IPS-18a (cell line): ENCODE measurements around the gene RARA.

Source experiments
- H3K27ac ChIP-seq: one replicate; pipeline ENCODE4 v1.5.1; 2013; ENCODE audit warnings: low read length
- H3K27me3 ChIP-seq: one replicate; pipeline ENCODE4 v1.6.1; 2013; ENCODE audit warnings: mild to moderate bottlenecking, low read length; ENCODE audit not compliant: control insufficient read depth, insufficient read depth
- H3K36me3 ChIP-seq: one replicate; pipeline ENCODE4 v1.6.1; 2013; ENCODE audit warnings: low read depth, low read length; ENCODE audit not compliant: control insufficient read depth
- H3K4me1 ChIP-seq: one replicate; pipeline ENCODE4 v1.6.1; 2013; ENCODE audit warnings: low read depth, low read length; ENCODE audit not compliant: control insufficient read depth
- H3K4me3 ChIP-seq: one replicate; pipeline ENCODE4 v1.5.1; 2013; ENCODE audit warnings: low read length
- H3K9ac ChIP-seq: one replicate; pipeline ENCODE4 v1.6.1; 2013; ENCODE audit warnings: mild to moderate bottlenecking, low read length, moderate library complexity
- H3K9me3 ChIP-seq: one replicate; pipeline ENCODE4 v1.6.1; 2013; ENCODE audit warnings: low read depth, low read length; ENCODE audit not compliant: control insufficient read depth

Gene RARA

DNA sequence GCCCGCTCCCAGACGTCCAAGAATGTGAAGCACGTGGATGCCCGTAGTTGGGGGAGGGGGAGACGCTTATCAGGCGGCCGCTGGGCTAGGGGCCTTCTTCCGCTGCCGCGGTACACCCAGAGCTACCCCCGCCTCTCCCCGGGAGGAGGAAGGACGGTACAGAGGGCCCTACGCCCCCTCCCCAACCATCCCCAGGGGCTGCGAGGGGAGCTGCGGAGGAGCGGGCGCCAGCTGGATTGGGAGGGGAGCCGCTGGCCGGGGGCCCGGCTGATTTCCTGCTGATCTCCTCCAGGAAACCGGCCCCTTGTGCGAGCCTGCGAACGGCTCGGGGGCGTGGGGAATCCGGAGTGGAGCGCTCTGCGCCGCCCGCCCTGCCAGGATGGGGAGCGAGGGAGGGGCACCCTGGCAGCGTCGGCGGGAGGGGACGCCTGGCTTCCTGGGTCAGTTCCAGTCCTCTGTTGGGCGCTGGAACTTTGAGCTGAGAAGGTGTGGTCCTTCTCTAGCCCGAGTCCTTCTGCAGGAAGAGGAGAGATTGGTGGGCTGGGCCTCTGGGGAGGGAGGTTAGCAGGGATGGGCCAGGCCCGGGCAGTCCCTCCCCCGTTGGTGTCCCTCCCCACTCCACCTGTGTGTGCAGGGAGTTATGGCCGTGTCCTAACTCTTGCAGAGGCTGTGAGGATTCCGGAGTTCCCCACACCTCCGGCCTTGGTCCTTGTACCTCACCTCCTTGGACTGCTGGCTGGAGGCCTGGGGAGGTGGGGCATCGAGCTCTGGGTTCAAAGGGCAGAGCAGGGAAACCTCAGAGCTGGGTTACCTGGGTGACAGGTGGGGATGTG, 36.4 kb downstream of the RARA start:
- Histone ChIP-seq H3K9ac (peak overlapping the region; percentile 31), H3K36me3 (no peaks in the 10 kb centered on the region), H3K27ac (no peak overlapping the region), H3K27me3 (peaks cover 87% of the 10 kb centered on the region), H3K4me1 (peaks cover 49% of the 10 kb centered on the region), H3K9me3 (no peaks in the 10 kb centered on the region), H3K4me3 (peak overlapping the region; percentile 53)

GRCh38 chr17:40345994-40346764, 37.2 kb downstream of the RARA start:
- no peaks in the 10 kb centered on the region for H3K9me3 ChIP-seq
- H3K27ac ChIP-seq = no peak overlapping the region
- H3K36me3 ChIP-seq = no peaks in the 10 kb centered on the region
- peaks cover 49% of the 10 kb centered on the region for H3K4me1 ChIP-seq
- no peak overlapping the region for H3K9ac ChIP-seq
- H3K27me3 ChIP-seq = peaks cover 82% of the 10 kb centered on the region
- peak overlapping the region; percentile 53 for H3K4me3 ChIP-seq

DNA sequence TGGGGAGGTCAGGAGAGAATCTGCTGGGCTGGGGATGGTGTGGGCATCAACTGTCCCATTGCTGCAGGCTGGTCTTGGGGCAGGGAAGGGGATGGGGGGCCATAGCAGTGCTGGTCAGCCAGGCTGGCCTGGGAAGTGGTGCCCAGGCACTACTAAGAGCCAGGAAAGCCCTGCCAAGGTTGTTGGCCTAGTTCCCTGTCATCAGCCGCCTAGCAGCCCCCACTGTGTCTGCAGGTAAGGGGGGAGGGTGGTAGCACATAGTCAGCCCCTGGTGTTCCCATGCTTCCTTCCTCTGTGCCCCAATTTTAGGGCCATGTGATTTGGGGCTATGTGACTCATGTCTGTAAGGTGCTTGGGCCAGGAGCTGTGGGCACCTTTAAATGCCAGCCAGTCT, 37.8 kb downstream of the RARA start:
- no peaks in the 10 kb centered on the region for H3K9me3 ChIP-seq
- peaks cover 80% of the 10 kb centered on the region for H3K27me3 ChIP-seq
- H3K4me1 ChIP-seq = peaks cover 49% of the 10 kb centered on the region
- no peak overlapping the region for H3K27ac ChIP-seq
- H3K9ac ChIP-seq = no peak overlapping the region
- H3K4me3 ChIP-seq = peak overlapping the region; percentile 4
- no peaks in the 10 kb centered on the region for H3K36me3 ChIP-seq

DNA sequence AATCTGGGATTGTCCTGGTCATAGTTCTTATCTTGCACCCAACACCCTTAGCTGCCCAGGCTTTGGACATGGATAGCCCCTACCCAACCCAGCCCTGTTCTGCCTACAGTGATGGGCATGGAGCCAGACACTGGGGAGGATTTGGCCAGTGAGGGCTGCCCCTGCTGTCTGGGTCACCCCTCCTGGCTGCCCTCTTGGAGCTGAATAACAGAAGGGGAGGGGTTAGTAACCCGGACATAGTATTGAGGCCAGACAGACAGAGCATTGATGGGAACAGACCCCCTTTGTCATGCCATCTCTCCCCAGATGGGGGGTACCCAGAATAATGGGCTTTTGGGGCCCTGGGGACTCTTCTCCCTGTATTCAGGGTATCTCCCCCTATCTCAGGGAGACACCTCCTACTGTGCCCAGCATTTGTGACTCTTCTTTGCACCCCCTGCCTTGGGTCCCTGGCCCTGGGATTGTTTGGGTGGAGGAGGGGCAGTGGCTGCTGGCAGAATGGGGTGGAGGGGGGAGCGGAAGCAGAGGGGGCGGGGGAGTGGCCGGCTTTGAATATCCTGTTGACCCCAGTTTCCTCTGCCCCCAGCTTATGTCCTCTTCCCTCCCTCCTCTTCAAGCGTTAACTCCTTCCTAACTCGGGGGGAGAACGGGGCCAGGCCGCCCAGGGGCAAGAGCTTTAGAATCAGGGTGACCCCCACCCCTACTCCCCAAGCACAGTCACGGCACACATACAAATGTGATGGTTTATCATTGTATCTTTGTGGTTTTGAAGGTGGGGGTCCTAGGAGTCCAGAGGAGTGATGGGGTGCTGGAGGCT, 38.5 kb downstream of the RARA start:
- Histone ChIP-seq H3K27ac (no peak overlapping the region), H3K27me3 (peaks cover 75% of the 10 kb centered on the region), H3K9ac (no peak overlapping the region), H3K4me1 (peaks cover 49% of the 10 kb centered on the region), H3K36me3 (no peaks in the 10 kb centered on the region), H3K9me3 (no peaks in the 10 kb centered on the region), H3K4me3 (peak overlapping the region; percentile 34)

GRCh38 chr17:40348136-40348504, 39.1 kb downstream of the RARA start:
- Histone ChIP-seq H3K9ac (no peak overlapping the region), H3K4me1 (peaks cover 43% of the 10 kb centered on the region), H3K4me3 (peak overlapping the region; percentile 34), H3K27ac (no peak overlapping the region), H3K36me3 (no peaks in the 10 kb centered on the region), H3K9me3 (no peaks in the 10 kb centered on the region), H3K27me3 (peaks cover 70% of the 10 kb centered on the region)

DNA sequence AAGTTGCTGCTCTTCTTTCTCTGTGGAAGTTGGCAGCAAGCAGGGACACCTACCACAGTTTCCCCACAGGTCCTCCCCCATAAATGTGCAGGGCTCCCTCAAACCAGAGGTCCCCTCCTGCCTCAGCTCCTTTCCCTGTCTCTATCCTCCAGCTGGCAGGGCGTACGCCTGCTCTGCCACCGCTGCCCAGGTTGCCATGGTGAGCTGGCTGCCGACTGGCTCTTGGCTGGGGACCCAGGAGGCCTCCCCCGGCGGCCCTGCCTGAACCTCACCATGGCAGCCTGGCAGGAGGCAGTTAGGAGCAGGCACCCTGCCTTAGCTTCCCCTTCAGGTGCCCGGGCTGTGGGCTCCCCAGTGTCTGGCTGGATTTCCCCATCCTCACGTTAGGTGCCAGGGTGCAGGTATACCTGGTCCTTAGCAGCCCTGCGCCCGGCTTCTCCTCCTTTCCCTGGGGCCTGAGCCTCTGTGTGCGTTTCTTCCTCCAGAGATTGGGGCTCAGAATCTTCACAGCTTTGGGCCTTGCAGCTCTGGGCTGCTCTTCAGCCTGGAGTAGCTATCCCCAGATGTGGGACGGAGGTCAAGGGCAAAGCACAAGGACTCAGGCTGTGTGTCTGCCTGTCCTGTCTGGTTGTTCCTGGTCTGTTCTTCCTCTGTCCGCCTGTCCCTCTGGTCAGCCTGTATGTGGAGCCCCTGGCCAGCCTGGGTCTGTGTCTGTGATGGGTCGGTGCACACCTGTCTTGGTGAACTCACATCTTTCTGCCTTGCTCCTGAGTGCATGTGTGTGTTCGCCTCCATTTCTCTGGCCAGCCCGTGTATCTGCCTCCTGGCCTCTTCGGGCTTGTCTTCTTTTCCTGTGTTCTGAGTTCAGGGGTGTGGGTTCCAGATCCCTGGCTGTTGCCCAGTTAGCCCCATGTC, 39.8 kb downstream of the RARA start:
- Histone ChIP-seq H3K4me3 (no peak overlapping the region), H3K4me1 (peaks cover 41% of the 10 kb centered on the region), H3K27ac (no peak overlapping the region), H3K36me3 (no peaks in the 10 kb centered on the region), H3K9me3 (no peaks in the 10 kb centered on the region), H3K27me3 (peaks cover 63% of the 10 kb centered on the region), H3K9ac (no peak overlapping the region)

DNA sequence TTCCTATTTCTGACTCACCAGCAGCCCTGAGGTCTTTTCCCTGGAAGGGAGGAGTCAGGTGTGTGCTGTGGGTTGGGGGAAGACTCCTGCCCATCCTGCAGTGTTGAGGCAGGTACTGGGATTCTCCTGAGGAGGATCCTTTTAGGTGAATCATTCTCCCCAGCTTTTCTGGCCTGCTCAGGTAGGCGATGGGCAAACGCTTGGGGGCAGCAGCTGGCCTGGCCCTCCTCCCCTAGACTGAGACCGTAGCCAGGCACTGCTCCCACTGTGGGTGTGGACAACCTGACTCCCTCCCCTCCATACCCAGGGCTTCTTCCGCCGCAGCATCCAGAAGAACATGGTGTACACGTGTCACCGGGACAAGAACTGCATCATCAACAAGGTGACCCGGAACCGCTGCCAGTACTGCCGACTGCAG, 40.5 kb downstream of the RARA start:
- Histone ChIP-seq H3K4me3 (no peak overlapping the region), H3K36me3 (no peaks in the 10 kb centered on the region), H3K9ac (no peak overlapping the region), H3K27ac (no peak overlapping the region), H3K9me3 (no peaks in the 10 kb centered on the region), H3K27me3 (peaks cover 56% of the 10 kb centered on the region), H3K4me1 (peaks cover 35% of the 10 kb centered on the region)

DNA sequence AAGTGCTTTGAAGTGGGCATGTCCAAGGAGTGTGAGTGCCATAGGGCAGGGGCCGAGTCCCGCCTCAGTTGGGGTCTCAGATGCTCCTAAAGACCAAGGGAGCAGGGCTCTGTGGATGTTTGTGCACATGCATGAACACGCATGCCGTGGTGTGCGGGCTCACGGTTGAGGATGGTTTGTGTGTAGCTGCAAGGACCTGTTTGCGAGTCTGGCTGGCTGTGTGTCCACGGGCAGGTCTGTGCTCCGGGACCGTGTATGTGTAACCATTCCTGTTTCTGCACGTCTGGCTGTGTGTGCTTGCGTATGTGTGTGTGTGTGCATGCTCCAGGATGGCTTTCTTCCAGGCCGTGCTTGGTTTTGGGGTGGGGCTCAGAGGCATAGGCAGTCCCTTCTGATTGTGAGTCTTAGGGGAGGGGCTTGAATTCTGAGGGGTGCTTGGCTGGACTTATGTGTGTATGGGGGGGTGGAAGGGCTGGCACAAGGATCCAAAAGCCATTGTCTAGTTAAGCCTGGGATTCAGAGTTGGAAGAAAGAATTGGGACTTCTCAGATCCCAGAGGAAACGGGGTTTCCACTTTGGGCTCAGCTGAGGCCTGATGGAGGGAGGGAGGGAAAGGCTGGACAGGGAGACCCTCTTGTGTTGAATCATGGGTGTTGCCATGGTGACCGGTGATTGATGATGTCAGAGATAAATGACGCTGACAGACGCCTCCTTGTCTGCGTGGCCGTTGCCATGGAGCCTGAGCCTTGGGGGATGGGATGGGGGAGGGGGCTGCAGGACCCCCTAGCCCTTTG, 41.1 kb downstream of the RARA start:
- Histone ChIP-seq H3K9me3 (no peaks in the 10 kb centered on the region), H3K4me1 (peaks cover 34% of the 10 kb centered on the region), H3K36me3 (no peaks in the 10 kb centered on the region), H3K27ac (no peak overlapping the region), H3K9ac (no peak overlapping the region), H3K4me3 (no peak overlapping the region), H3K27me3 (peaks cover 50% of the 10 kb centered on the region)

DNA sequence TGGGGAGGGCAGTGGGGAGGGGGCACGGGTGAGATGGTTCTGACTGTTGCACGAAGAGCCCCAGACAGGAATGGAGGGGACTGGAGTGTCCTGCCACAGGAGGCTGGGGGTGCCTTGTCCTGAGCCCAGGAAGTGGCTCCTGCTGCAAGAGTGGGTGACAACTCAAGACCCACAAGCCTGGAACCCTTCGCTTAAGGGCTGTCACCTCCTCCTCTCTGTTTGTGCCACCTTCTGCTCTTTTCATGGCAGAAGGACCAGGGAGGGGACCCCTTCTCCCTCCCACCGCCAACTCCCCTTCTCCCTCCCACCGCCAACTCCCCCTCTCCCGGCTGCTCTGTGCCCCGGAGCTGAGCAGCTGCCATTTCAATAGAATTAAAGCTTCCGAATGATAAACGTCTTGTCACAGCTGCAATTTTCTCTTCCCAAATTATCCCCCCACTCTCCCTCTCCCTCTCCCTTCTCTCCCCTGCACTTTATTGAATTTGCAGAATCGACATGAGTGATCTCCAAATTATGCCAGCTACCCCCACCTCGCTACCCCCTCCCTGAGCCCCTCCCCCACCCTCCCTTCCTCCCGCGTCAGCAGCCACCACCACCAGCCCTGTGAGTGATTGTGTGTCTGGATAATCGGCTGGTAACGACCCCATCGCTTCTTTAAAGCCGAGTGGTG, 41.8 kb downstream of the RARA start:
- no peaks in the 10 kb centered on the region for H3K36me3 ChIP-seq
- H3K4me1 ChIP-seq = peaks cover 36% of the 10 kb centered on the region
- H3K27ac ChIP-seq = no peak overlapping the region
- peaks cover 42% of the 10 kb centered on the region for H3K27me3 ChIP-seq
- H3K4me3 ChIP-seq = no peak overlapping the region
- no peaks in the 10 kb centered on the region for H3K9me3 ChIP-seq
- no peak overlapping the region for H3K9ac ChIP-seq
